GM23338 (cell line): ENCODE measurements around the gene KIF22. TPM values are rescaled to one million over a fixed set of nuclear protein-coding genes. Genes with fewer than 3 reads are reported as not detected.

Experiments
- ATAC-seq: fragments of 200-7000 bp; cut with Tn5 transposase; 3 replicates; pipeline ENCODE4 v1.9.1; 2020
- DNase-seq: peaks from one replicate; pipeline ENCODE4 v3.0.0-alpha.2; 2015; ENCODE audit warnings: low spot score
- H2AFZ ChIP-seq: fragments of 200-600 bp; sonication (generic); 2 replicates; pipeline ENCODE4 v1.8.0; 2016; ENCODE audit warnings: antibody characterized with exemption, mild to moderate bottlenecking, moderate library complexity
- H3F3A ChIP-seq: fragments of 200-600 bp; sonication (generic); replicated peaks from 2 replicates; pipeline ENCODE4 v1.8.0; 2017; ENCODE audit warnings: antibody characterized with exemption, mixed run types, low read depth
- H3K27ac ChIP-seq: fragments of 200-600 bp; sonication (generic); 2 replicates; pipeline ENCODE4 v1.6.1; 2016; ENCODE audit warnings: low read depth
- H3K27me3 ChIP-seq: fragments of 200-600 bp; sonication (generic); 2 replicates; pipeline ENCODE4 v1.8.0; 2016; ENCODE audit warnings: mild to moderate bottlenecking, mixed run types, moderate library complexity; ENCODE audit not compliant: insufficient read depth
- H3K36me3 ChIP-seq: fragments of 200-600 bp; sonication (generic); 2 replicates; pipeline ENCODE4 v1.8.0; 2016; ENCODE audit warnings: mild to moderate bottlenecking; ENCODE audit not compliant: insufficient read depth
- H3K4me1 ChIP-seq: fragments of 200-600 bp; sonication (generic); 2 replicates; pipeline ENCODE4 v1.8.0; 2016; ENCODE audit warnings: mild to moderate bottlenecking, moderate library complexity; ENCODE audit not compliant: insufficient read depth
- H3K4me2 ChIP-seq: fragments of 200-600 bp; sonication (generic); 2 replicates; pipeline ENCODE4 v1.7.1; 2017; ENCODE audit warnings: mixed run types
- H3K4me3 ChIP-seq: fragments of 200-600 bp; sonication (generic); 2 replicates; pipeline ENCODE4 v1.6.1; 2016; ENCODE audit warnings: mixed run types
- H3K79me2 ChIP-seq: fragments of 200-600 bp; sonication (generic); replicated peaks from 2 replicates; pipeline ENCODE4 v1.8.0; 2017; ENCODE audit warnings: mild to moderate bottlenecking; ENCODE audit not compliant: insufficient read depth
- H3K9me2 ChIP-seq: fragments of 200-600 bp; sonication (generic); 2 replicates; pipeline ENCODE4 v1.8.0; 2017; ENCODE audit not compliant: insufficient read depth
- H4K20me1 ChIP-seq: fragments of 200-600 bp; sonication (generic); replicated peaks from 2 replicates; pipeline ENCODE4 v1.8.0; 2017; ENCODE audit warnings: mild to moderate bottlenecking; ENCODE audit not compliant: insufficient read depth
- H3K27ac Mint-ChIP-seq: 2 replicates; pipeline ENCODE4 v1.8.0; 2020; ENCODE audit warnings: inconsistent platforms, mild to moderate bottlenecking, moderate library complexity, mixed read lengths
- H3K27me3 Mint-ChIP-seq: 3 replicates; pipeline ENCODE4 v1.8.0; 2022; ENCODE audit warnings: low read depth, mild to moderate bottlenecking, moderate library complexity, mixed read lengths, inconsistent platforms; ENCODE audit not compliant: insufficient read depth, poor library complexity
- H3K36me3 Mint-ChIP-seq: 3 replicates; pipeline ENCODE4 v1.8.0; 2021; ENCODE audit warnings: low read depth, mild to moderate bottlenecking, inconsistent platforms, moderate library complexity, mixed read lengths
- H3K4me1 Mint-ChIP-seq: 3 replicates; pipeline ENCODE4 v1.8.0; 2020; ENCODE audit warnings: mild to moderate bottlenecking, inconsistent platforms, mixed read lengths
- H3K4me3 Mint-ChIP-seq: 3 replicates; pipeline ENCODE4 v1.8.0; 2021; ENCODE audit warnings: moderate library complexity, mild to moderate bottlenecking, inconsistent platforms, mixed read lengths
- H3K9me3 Mint-ChIP-seq: 3 replicates; pipeline ENCODE4 v1.8.0; 2020; ENCODE audit warnings: moderate library complexity, mild to moderate bottlenecking, inconsistent platforms, mixed read lengths
- CREB1 ChIP-seq: fragments of 250-450 bp; sonication (Bioruptor Pico); IDR thresholded peaks from 2 replicates; pipeline ENCODE4 v1.5.0; 2020; ENCODE audit warnings: low read depth, mild to moderate bottlenecking, moderate library complexity
- EZH2 ChIP-seq: fragments of 200-600 bp; sonication (generic); IDR thresholded peaks from one replicate; pipeline ENCODE4 v1.8.0; 2017; ENCODE audit warnings: antibody characterized with exemption, mild to moderate bottlenecking, low read depth; ENCODE audit not compliant: unreplicated experiment
- EZH2phosphoT487 ChIP-seq: fragments of 200-600 bp; sonication (generic); IDR thresholded peaks from one replicate; pipeline ENCODE4 v1.8.1; 2018; ENCODE audit warnings: antibody characterized with exemption; ENCODE audit not compliant: unreplicated experiment
- JUNB ChIP-seq: IDR thresholded peaks from one replicate; pipeline ENCODE4 v1.6.1; 2016; ENCODE audit warnings: antibody characterized with exemption; ENCODE audit not compliant: unreplicated experiment
- NANOG ChIP-seq: IDR thresholded peaks from 2 replicates; pipeline ENCODE4 v1.6.1; 2016; ENCODE audit warnings: antibody characterized with exemption, borderline replicate concordance
- POLR2AphosphoS5 ChIP-seq: IDR thresholded peaks from 2 replicates; pipeline ENCODE4 v1.6.1; 2016; ENCODE audit warnings: antibody characterized with exemption, low read depth
- STAT1 ChIP-seq: IDR thresholded peaks from one replicate; pipeline ENCODE4 v1.6.1; 2016; ENCODE audit warnings: antibody characterized with exemption; ENCODE audit not compliant: unreplicated experiment
- ZNF114 ChIP-seq: fragments of 250-450 bp; sonication (Bioruptor Pico); IDR thresholded peaks from 2 replicates; pipeline ENCODE4 v1.5.0; 2020; ENCODE audit warnings: mild to moderate bottlenecking, moderate library complexity
- ZNF331 ChIP-seq: fragments of 250-450 bp; sonication (Bioruptor Pico); IDR thresholded peaks from 2 replicates; pipeline ENCODE4 v1.5.0; 2020; ENCODE audit warnings: low read depth, mild to moderate bottlenecking, moderate library complexity
- polyA plus RNA-seq: library from polyadenylated mRNA; unstranded; fragments of >200 nt; fragmentation: Nextera tagmentation; extraction: Ambion mirVana; gene quantifications from 2 replicates; pipeline ENCODE4 v1.2.1, GENCODE V29; 2016
- total RNA-seq: library from RNA; depleted of rRNA; stranded (reverse); fragments of >200 nt; shearing (Covaris generic); gene quantifications from 2 replicates; pipeline ENCODE4 v1.2.3, GENCODE V29; 2014
- TF ChIP-seq, protein P1 (sequence below): IDR thresholded peaks from one replicate; pipeline ENCODE4 v1.6.1; 2018; ENCODE audit warnings: antibody characterized with exemption; ENCODE audit not compliant: unreplicated experiment
- TF ChIP-seq, protein P2 (sequence below), 2 experiments: fragments of 200-600 bp in 1 of 2; sonication (generic) in 1 of 2; conservative IDR thresholded peaks; 2 replicates each; pipeline versions ENCODE4 v1.5.1 to v1.6.1; 2016 to 2017; ENCODE audit warnings: antibody characterized with exemption in 2 of 2, low read depth in 2 of 2, mild to moderate bottlenecking in 2 of 2, moderate library complexity in 1 of 2
- TF ChIP-seq, protein P3 (sequence below): IDR thresholded peaks from 2 replicates; pipeline ENCODE4 v1.6.1; 2016; ENCODE audit warnings: antibody characterized with exemption
- TF ChIP-seq, protein P4 (sequence below): fragments of 250-450 bp; sonication (Bioruptor Pico); IDR thresholded peaks from 2 replicates; pipeline ENCODE4 v1.5.0; 2020; ENCODE audit warnings: mild to moderate bottlenecking, moderate library complexity

Gene KIF22
- total and polyA plus RNA-seq, 2 experiments from 2014 or later = 110 to 192 TPM

DNA sequence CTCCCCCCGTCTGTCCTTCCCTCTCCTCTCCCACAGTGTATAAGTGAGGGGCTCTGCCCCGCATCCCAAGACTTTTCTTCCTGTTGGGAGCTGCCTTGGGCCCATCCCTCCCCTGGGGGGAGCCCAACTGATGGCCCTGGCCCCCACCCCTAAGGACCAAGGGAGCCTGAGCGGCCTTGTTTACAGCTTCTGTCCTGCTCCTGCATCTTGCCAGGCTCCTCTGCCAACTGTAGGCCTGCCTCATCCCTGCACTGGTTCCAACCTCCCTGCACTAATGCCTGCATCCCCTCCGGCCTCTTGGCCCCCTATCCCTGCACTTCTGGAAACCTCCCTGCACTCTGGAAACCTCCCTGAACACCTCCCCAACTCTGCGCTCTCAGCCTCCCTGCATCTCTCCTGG, 24.0 kb downstream of the KIF22 start:
- Mint-ChIP-seq H3K27ac (peak overlapping the region; percentile 63; the same call in 1 of the 2 replicates), H3K36me3 (peaks cover 36% of the 10 kb centered on the region), H3K4me3 (peak overlapping the region; percentile 96), H3K4me1 (peaks cover 59% of the 10 kb centered on the region), H3K27me3 (peaks cover 35% of the 10 kb centered on the region), H3K9me3 (peaks cover 4% of the 10 kb centered on the region; the same call in 1 of the 3 replicates)
- Histone ChIP-seq H3K27me3 (no peaks in the 10 kb centered on the region), H4K20me1 (0 out of 2 replicates have a peak, but pooled peaks cover 2% of the 10 kb centered on the region), H3K4me2 (peak overlapping the region; percentile 98), H3K36me3 (peaks cover 10% of the 10 kb centered on the region), H3K4me1 (peaks cover 59% of the 10 kb centered on the region), H3F3A (peaks cover 40% of the 10 kb centered on the region), H3K4me3 (peak overlapping the region; percentile 100), H2AFZ (0 out of 2 replicates have a peak overlapping the region, but pooled peaks have one; percentile 69), H3K27ac (peak overlapping the region; percentile 78; the same call in 1 of the 2 replicates), H3K9me2 (no peaks in the 10 kb centered on the region), H3K79me2 (peaks cover 23% of the 10 kb centered on the region)
- peak; percentile 36 for DNase-seq
- TF ChIP-seq EZH2phosphoT487 (no peak), EZH2 (no peak), JUNB (no peak), NANOG (no peak), POLR2AphosphoS5 (no peak), CREB1 (no peak), STAT1 (no peak), ZNF114 (CRISPR knock-in tag) (no peak), ZNF331 (CRISPR knock-in tag) (no peak)
- TF ChIP-seq, protein P1, sequence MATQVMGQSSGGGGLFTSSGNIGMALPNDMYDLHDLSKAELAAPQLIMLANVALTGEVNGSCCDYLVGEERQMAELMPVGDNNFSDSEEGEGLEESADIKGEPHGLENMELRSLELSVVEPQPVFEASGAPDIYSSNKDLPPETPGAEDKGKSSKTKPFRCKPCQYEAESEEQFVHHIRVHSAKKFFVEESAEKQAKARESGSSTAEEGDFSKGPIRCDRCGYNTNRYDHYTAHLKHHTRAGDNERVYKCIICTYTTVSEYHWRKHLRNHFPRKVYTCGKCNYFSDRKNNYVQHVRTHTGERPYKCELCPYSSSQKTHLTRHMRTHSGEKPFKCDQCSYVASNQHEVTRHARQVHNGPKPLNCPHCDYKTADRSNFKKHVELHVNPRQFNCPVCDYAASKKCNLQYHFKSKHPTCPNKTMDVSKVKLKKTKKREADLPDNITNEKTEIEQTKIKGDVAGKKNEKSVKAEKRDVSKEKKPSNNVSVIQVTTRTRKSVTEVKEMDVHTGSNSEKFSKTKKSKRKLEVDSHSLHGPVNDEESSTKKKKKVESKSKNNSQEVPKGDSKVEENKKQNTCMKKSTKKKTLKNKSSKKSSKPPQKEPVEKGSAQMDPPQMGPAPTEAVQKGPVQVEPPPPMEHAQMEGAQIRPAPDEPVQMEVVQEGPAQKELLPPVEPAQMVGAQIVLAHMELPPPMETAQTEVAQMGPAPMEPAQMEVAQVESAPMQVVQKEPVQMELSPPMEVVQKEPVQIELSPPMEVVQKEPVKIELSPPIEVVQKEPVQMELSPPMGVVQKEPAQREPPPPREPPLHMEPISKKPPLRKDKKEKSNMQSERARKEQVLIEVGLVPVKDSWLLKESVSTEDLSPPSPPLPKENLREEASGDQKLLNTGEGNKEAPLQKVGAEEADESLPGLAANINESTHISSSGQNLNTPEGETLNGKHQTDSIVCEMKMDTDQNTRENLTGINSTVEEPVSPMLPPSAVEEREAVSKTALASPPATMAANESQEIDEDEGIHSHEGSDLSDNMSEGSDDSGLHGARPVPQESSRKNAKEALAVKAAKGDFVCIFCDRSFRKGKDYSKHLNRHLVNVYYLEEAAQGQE = no peak
- TF ChIP-seq, protein P2, sequence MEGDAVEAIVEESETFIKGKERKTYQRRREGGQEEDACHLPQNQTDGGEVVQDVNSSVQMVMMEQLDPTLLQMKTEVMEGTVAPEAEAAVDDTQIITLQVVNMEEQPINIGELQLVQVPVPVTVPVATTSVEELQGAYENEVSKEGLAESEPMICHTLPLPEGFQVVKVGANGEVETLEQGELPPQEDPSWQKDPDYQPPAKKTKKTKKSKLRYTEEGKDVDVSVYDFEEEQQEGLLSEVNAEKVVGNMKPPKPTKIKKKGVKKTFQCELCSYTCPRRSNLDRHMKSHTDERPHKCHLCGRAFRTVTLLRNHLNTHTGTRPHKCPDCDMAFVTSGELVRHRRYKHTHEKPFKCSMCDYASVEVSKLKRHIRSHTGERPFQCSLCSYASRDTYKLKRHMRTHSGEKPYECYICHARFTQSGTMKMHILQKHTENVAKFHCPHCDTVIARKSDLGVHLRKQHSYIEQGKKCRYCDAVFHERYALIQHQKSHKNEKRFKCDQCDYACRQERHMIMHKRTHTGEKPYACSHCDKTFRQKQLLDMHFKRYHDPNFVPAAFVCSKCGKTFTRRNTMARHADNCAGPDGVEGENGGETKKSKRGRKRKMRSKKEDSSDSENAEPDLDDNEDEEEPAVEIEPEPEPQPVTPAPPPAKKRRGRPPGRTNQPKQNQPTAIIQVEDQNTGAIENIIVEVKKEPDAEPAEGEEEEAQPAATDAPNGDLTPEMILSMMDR (conservative IDR thresholded peaks at IDR 0.05; ENCODE audit: low read depth in 2 of 2) = no peak
- TF ChIP-seq, protein P3, sequence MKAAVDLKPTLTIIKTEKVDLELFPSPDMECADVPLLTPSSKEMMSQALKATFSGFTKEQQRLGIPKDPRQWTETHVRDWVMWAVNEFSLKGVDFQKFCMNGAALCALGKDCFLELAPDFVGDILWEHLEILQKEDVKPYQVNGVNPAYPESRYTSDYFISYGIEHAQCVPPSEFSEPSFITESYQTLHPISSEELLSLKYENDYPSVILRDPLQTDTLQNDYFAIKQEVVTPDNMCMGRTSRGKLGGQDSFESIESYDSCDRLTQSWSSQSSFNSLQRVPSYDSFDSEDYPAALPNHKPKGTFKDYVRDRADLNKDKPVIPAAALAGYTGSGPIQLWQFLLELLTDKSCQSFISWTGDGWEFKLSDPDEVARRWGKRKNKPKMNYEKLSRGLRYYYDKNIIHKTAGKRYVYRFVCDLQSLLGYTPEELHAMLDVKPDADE = no peak
- TF ChIP-seq, protein P4, sequence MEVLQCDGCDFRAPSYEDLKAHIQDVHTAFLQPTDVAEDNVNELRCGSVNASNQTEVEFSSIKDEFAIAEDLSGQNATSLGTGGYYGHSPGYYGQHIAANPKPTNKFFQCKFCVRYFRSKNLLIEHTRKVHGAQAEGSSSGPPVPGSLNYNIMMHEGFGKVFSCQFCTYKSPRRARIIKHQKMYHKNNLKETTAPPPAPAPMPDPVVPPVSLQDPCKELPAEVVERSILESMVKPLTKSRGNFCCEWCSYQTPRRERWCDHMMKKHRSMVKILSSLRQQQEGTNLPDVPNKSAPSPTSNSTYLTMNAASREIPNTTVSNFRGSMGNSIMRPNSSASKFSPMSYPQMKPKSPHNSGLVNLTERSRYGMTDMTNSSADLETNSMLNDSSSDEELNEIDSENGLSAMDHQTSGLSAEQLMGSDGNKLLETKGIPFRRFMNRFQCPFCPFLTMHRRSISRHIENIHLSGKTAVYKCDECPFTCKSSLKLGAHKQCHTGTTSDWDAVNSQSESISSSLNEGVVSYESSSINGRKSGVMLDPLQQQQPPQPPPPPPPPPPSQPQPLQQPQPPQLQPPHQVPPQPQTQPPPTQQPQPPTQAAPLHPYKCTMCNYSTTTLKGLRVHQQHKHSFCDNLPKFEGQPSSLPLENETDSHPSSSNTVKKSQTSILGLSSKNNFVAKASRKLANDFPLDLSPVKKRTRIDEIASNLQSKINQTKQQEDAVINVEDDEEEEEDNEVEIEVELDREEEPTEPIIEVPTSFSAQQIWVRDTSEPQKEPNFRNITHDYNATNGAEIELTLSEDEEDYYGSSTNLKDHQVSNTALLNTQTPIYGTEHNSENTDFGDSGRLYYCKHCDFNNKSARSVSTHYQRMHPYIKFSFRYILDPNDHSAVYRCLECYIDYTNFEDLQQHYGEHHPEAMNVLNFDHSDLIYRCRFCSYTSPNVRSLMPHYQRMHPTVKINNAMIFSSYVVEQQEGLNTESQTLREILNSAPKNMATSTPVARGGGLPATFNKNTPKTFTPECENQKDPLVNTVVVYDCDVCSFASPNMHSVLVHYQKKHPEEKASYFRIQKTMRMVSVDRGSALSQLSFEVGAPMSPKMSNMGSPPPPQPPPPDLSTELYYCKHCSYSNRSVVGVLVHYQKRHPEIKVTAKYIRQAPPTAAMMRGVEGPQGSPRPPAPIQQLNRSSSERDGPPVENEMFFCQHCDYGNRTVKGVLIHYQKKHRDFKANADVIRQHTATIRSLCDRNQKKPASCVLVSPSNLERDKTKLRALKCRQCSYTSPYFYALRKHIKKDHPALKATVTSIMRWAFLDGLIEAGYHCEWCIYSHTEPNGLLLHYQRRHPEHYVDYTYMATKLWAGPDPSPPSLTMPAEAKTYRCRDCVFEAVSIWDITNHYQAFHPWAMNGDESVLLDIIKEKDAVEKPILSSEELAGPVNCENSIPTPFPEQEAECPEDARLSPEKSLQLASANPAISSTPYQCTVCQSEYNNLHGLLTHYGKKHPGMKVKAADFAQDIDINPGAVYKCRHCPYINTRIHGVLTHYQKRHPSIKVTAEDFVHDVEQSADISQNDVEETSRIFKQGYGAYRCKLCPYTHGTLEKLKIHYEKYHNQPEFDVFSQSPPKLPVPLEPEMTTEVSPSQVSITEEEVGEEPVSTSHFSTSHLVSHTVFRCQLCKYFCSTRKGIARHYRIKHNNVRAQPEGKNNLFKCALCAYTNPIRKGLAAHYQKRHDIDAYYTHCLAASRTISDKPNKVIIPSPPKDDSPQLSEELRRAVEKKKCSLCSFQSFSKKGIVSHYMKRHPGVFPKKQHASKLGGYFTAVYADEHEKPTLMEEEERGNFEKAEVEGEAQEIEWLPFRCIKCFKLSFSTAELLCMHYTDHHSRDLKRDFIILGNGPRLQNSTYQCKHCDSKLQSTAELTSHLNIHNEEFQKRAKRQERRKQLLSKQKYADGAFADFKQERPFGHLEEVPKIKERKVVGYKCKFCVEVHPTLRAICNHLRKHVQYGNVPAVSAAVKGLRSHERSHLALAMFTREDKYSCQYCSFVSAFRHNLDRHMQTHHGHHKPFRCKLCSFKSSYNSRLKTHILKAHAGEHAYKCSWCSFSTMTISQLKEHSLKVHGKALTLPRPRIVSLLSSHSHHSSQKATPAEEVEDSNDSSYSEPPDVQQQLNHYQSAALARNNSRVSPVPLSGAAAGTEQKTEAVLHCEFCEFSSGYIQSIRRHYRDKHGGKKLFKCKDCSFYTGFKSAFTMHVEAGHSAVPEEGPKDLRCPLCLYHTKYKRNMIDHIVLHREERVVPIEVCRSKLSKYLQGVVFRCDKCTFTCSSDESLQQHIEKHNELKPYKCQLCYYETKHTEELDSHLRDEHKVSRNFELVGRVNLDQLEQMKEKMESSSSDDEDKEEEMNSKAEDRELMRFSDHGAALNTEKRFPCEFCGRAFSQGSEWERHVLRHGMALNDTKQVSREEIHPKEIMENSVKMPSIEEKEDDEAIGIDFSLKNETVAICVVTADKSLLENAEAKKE (CRISPR knock-in tag) = no peak
- ATAC-seq = no peak
